HCT116 (cell line): ENCODE results near the gene CREB3L1.

ENCODE experiments used
- EZH2 ChIP-seq: fragments of 200-600 bp; sonication (generic); IDR thresholded peaks from 2 replicates; pipeline ENCODE4 v1.6.1; 2017; ENCODE audit warnings: antibody characterized with exemption, mixed run types
- POLR2A ChIP-seq: IDR thresholded peaks from 2 replicates; pipeline ENCODE4 v1.7.0; 2011; ENCODE audit warnings: borderline replicate concordance; ENCODE audit not compliant: insufficient read depth, insufficient read length; ENCODE audit errors: extremely low read depth
- POLR2AphosphoS5 ChIP-seq: IDR thresholded peaks from 2 replicates; pipeline ENCODE4 v1.6.1; 2011; ENCODE audit warnings: mild to moderate bottlenecking, low read depth, low read length, moderate library complexity
- RAD21 ChIP-seq: IDR thresholded peaks from 2 replicates; pipeline ENCODE4 v1.6.1; 2012; ENCODE audit warnings: low read depth, mild to moderate bottlenecking
- TCF7L2 ChIP-seq: IDR thresholded peaks from 2 replicates; pipeline ENCODE4 v1.7.0; 2011; ENCODE audit warnings: borderline replicate concordance, inconsistent platforms; ENCODE audit not compliant: insufficient read depth, insufficient read length; ENCODE audit errors: extremely low read depth
- YY1 ChIP-seq: IDR thresholded peaks from 2 replicates; pipeline ENCODE4 v1.6.1; 2011; ENCODE audit warnings: low read length, low read depth, moderate library complexity, mild to moderate bottlenecking; ENCODE audit not compliant: insufficient replicate concordance; ENCODE audit errors: extremely low read depth
- TF ChIP-seq, protein P1 (sequence below): IDR thresholded peaks from 2 replicates; pipeline ENCODE4 v1.6.1; 2011; ENCODE audit warnings: mild to moderate bottlenecking, low read length, moderate library complexity; ENCODE audit not compliant: insufficient replicate concordance; ENCODE audit errors: extremely low read depth
- TF ChIP-seq, protein P2 (sequence below), 3 experiments: fragments of 200-600 bp in 1 of 3; sonication (generic) in 1 of 3; IDR thresholded peaks in 2 of 3; conservative IDR thresholded peaks in 1 of 3; 2 replicates each; pipeline ENCODE4 v1.5.1; 2012 to 2017; ENCODE audit warnings: low read depth in 2 of 3, low read length in 2 of 3, antibody characterized with exemption in 1 of 3, borderline replicate concordance in 1 of 3, control low read depth in 1 of 3, mild to moderate bottlenecking in 1 of 3, mixed read lengths in 1 of 3, mixed run types in 1 of 3, moderate library complexity in 1 of 3; ENCODE audit not compliant: insufficient read depth in 1 of 3
- TF ChIP-seq, protein P3 (sequence below): IDR thresholded peaks from 2 replicates; pipeline ENCODE4 v1.6.1; 2012

DNA sequence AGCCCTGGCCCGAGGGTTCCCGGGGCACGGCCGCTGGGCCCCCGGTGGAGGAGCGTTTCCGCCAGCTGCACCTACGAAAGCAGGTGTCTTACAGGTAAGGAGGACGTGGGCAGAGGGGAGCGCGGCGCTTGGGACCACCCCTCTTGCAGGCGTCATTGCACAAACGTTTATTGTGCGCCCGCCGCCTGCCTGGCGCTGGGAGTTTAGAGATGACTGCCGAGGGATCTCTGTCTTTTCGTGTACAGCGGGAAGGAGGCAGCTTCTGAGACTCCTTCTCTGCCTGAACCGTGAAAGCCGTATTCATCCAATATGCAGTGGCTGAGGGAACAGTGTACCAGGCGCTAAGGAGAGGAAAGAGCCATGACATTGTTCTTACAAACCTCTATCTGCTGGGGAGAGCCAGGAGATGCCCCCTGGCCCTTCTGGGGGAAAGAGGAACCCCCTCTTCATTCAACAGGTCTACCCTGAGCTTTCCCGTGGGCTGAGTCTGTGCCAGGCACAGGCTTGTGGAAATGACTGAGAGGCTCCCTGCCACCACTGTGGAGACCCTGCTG, 56.0 kb downstream of the CREB3L1 start:
- TF ChIP-seq, protein P1, sequence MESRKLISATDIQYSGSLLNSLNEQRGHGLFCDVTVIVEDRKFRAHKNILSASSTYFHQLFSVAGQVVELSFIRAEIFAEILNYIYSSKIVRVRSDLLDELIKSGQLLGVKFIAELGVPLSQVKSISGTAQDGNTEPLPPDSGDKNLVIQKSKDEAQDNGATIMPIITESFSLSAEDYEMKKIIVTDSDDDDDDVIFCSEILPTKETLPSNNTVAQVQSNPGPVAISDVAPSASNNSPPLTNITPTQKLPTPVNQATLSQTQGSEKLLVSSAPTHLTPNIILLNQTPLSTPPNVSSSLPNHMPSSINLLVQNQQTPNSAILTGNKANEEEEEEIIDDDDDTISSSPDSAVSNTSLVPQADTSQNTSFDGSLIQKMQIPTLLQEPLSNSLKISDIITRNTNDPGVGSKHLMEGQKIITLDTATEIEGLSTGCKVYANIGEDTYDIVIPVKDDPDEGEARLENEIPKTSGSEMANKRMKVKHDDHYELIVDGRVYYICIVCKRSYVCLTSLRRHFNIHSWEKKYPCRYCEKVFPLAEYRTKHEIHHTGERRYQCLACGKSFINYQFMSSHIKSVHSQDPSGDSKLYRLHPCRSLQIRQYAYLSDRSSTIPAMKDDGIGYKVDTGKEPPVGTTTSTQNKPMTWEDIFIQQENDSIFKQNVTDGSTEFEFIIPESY: no peak
- TF ChIP-seq, protein P2, sequence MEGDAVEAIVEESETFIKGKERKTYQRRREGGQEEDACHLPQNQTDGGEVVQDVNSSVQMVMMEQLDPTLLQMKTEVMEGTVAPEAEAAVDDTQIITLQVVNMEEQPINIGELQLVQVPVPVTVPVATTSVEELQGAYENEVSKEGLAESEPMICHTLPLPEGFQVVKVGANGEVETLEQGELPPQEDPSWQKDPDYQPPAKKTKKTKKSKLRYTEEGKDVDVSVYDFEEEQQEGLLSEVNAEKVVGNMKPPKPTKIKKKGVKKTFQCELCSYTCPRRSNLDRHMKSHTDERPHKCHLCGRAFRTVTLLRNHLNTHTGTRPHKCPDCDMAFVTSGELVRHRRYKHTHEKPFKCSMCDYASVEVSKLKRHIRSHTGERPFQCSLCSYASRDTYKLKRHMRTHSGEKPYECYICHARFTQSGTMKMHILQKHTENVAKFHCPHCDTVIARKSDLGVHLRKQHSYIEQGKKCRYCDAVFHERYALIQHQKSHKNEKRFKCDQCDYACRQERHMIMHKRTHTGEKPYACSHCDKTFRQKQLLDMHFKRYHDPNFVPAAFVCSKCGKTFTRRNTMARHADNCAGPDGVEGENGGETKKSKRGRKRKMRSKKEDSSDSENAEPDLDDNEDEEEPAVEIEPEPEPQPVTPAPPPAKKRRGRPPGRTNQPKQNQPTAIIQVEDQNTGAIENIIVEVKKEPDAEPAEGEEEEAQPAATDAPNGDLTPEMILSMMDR (IDR thresholded peaks at IDR 0.05 in 2 of 3, conservative IDR thresholded peaks at IDR 0.05 in 1 of 3; ENCODE audit: borderline replicate concordance in 1 of 3, insufficient read depth in 1 of 3, low read depth in 2 of 3, low read length in 2 of 3): no peak
- TF ChIP-seq EZH2 (no peak), POLR2A (no peak), YY1 (no peak), RAD21 (no peak), POLR2AphosphoS5 (no peak), TCF7L2 (no peak)
- TF ChIP-seq, protein P3, sequence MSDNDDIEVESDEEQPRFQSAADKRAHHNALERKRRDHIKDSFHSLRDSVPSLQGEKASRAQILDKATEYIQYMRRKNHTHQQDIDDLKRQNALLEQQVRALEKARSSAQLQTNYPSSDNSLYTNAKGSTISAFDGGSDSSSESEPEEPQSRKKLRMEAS: no peak
